Activated B cell treated with CpG ODN at 0.5 μM for 24 hours (primary cell): ENCODE results near the gene CCDC40. TPM values are rescaled to one million over a fixed set of nuclear protein-coding genes. Genes with fewer than 3 reads are reported as not detected.

Experiments used
- ATAC-seq: fragments of 200-7000 bp; cut with Tn5 transposase; one replicate; pipeline ENCODE4 v1.10.0; 2021; ENCODE audit warnings: low read depth, mild to moderate bottlenecking, moderate library complexity
- CTCF ChIA-PET: fragments of 350-600 bp; sonication (Branson Sonifier 250); formaldehyde crosslinking; loops from one replicate; lab custom pipeline; 2021; ENCODE audit warnings: antibody characterized with exemption; lab: Charles Lee
- POLR2A ChIA-PET: fragments of 350-600 bp; sonication (Branson Sonifier 250); formaldehyde crosslinking; loops from one replicate; lab custom pipeline; 2021; ENCODE audit warnings: antibody characterized with exemption; lab: Charles Lee
- DNase-seq: peaks from one replicate; pipeline ENCODE4 v3.0.0; 2022
- H3K27ac Mint-ChIP-seq: one replicate; pipeline ENCODE4 v1.8.0; 2020; ENCODE audit warnings: mixed read lengths
- H3K27me3 Mint-ChIP-seq: one replicate; pipeline ENCODE4 v1.8.0; 2021; ENCODE audit warnings: mixed read lengths
- H3K36me3 Mint-ChIP-seq: one replicate; pipeline ENCODE4 v1.8.0; 2021; ENCODE audit warnings: low read depth, mixed read lengths
- H3K4me1 Mint-ChIP-seq: one replicate; pipeline ENCODE4 v1.8.0; 2021; ENCODE audit warnings: mixed read lengths
- H3K4me3 Mint-ChIP-seq: one replicate; pipeline ENCODE4 v1.8.0; 2020; ENCODE audit warnings: mild to moderate bottlenecking, mixed read lengths
- H3K9me3 Mint-ChIP-seq: one replicate; pipeline ENCODE4 v1.8.0; 2020; ENCODE audit warnings: mixed read lengths
- CTCF ChIP-seq: fragments of 200-600 bp; IDR thresholded peaks from one replicate; pipeline ENCODE4 v1.8.0; 2022; ENCODE audit warnings: antibody characterized with exemption, mild to moderate bottlenecking
- intact Hi-C: fragments of 100-400 bp; cut with micrococcal nuclease; formaldehyde crosslinking; loops from one replicate; pipeline ENCODE4 v1.15.1; 2024
- total RNA-seq: library from RNA; stranded (reverse); gene quantifications from 2 replicates; pipeline ENCODE4 v1.2.3, GENCODE V29; 2022

CCDC40 gene
- total RNA-seq, 1 donor from 2014 or later: 0.55 TPM

- ChIA-PET CTCF (no interaction called here), POLR2A (interaction anchor here (0.6 kb wide), 1 partner anchor 10 kb away, joined by 3 read pairs; no protein-coding TSS in a partner anchor)
- intact Hi-C loops: loop anchor here (10.0 kb wide), 1 partner anchor 254 kb away; no protein-coding TSS in a partner anchor
- no peaks in the 10 kb centered on the region for H3K9me3 Mint-ChIP-seq
- H3K27ac Mint-ChIP-seq: no peak overlapping the region
- TF ChIP-seq CTCF: no peak
- ATAC-seq: no peak
- H3K36me3 Mint-ChIP-seq: no peaks in the 10 kb centered on the region
- H3K27me3 Mint-ChIP-seq: no peaks in the 10 kb centered on the region
- H3K4me3 Mint-ChIP-seq: no peak overlapping the region
- DNase-seq: no peak
- peaks cover 26% of the 10 kb centered on the region for H3K4me1 Mint-ChIP-seq
Observed at GRCh38 chr17:80000981-80001775, 35.3 kb upstream of the CCDC40 start.

- Mint-ChIP-seq H3K27ac (no peak overlapping the region), H3K27me3 (no peaks in the 10 kb centered on the region), H3K4me3 (no peak overlapping the region), H3K36me3 (no peaks in the 10 kb centered on the region), H3K9me3 (no peaks in the 10 kb centered on the region), H3K4me1 (peaks cover 17% of the 10 kb centered on the region)
- intact Hi-C loops: loop anchor here (10.0 kb wide), 1 partner anchor 253 kb away; no protein-coding TSS in a partner anchor
- TF ChIP-seq CTCF: no peak
- ChIA-PET CTCF (no interaction called here), POLR2A (no interaction called here)
- no peak for DNase-seq
- no peak for ATAC-seq
Observed at GRCh38 chr17:80002070-80002641, 34.3 kb upstream of the CCDC40 start.

GRCh38 chr17:80002690-80003490, 33.6 kb upstream of the CCDC40 start:
- TF ChIP-seq CTCF: no peak
- Mint-ChIP-seq H3K36me3 (no peaks in the 10 kb centered on the region), H3K4me3 (no peak overlapping the region), H3K27ac (no peak overlapping the region), H3K27me3 (no peaks in the 10 kb centered on the region), H3K9me3 (no peaks in the 10 kb centered on the region), H3K4me1 (peaks cover 10% of the 10 kb centered on the region)
- ChIA-PET POLR2A (no interaction called here), CTCF (interaction anchor here (1.1 kb wide), 1 partner anchor 151 kb away, joined by 3 read pairs; no protein-coding TSS in a partner anchor)
- intact Hi-C loops: loop anchor here (10.0 kb wide), 1 partner anchor 252 kb away; no protein-coding TSS in a partner anchor
- no peak for ATAC-seq
- no peak for DNase-seq

GRCh38 chr17:80003969-80004368, 32.5 kb upstream of the CCDC40 start:
- ChIA-PET POLR2A (no interaction called here), CTCF (interaction anchor here (0.5 to 1.1 kb wide), 2 partner anchors 150 to 258 kb away, joined by 3 to 4 read pairs; no protein-coding TSS in a partner anchor)
- no peak overlapping the region for H3K27ac Mint-ChIP-seq
- H3K36me3 Mint-ChIP-seq: no peaks in the 10 kb centered on the region
- ATAC-seq: no peak
- H3K4me3 Mint-ChIP-seq: no peak overlapping the region
- no peaks in the 10 kb centered on the region for H3K27me3 Mint-ChIP-seq
- H3K4me1 Mint-ChIP-seq: peaks cover 5% of the 10 kb centered on the region
- TF ChIP-seq CTCF: no peak
- no peak for DNase-seq
- no peaks in the 10 kb centered on the region for H3K9me3 Mint-ChIP-seq
- intact Hi-C loops: loop anchor here (10.0 kb wide), 1 partner anchor 251 kb away; no protein-coding TSS in a partner anchor
